ENCODE results near the gene EXD3.

The EXD3 gene

DNA sequence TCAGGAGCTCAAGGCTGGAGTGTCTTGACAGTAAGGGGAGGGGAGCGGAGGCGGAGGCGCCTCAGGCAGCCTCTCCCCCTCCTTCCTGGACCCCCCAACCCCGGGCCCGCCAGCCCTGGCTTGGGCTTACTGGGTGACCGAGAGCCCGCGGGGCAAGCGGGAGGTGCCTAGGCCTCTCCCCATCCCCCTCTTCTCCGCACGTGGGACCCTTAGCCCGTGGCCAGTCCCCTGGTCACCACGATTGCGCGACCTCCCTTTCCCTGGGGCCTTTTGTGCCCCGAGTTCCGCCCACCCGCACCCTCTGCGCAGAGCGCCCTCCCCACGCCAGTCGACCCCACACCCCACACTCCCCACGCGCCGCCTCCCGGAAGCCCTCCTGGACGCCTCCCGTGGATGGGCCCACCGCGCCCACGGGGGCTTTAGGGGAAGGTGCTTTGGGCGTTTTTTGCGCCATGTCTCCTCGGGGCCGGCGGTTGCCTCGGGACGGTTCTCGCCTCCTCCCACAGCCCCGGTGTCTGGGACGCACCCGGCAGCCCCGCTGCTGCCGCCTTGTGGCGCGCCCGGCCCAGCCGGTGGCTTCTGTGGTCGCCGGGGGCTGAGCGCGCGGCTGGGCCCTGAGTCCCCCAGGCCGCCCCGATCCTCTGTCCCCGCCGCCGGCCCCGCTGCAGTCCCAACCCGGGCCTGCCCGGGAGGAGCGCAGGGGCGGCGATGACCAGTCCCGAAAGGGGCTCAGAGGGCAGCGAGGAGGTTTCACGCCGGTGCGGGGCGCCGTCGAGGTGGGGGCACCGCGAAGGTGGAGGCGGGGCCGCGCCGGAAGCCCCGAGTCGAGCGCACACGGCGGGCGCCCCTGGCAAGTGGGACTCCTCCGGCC lies 142.3 kb downstream of the EXD3 start:
- DNase-seq, result no peak

DNA sequence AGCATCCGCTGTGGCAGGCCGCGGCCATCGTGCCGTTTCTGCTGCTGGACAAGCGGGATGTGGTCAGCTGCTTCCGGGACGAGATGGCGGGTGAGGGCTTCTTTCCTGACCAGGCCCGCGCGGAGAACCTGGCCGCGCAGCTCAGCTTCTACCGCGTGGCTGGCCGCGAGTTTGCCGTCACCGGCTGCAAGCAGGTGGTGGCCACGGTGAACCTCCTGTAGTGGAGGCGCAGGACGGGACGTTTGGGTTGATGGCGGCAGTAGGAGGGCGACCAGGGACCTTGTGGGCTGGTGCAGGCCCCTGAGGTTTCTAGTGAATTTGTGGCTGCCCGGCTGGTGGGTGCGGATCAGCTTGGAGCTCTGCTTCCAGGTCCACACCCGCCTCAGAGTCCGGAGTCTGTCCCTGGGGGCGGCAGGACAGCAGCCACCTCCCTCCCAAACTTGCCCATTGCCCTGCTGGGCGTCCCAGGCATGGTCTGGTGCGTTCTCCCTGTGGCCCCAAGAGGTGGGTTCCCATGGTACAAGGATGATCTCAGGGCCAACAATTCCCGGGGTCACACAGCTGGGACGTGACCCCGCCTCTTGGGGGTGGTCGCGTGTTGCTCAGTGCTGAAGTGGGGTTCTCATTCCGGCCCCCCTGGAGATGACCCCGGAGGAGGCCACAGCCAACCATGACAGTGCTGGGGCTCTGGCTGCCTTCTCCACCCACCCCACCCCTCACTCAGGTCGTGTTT lies 143.1 kb downstream of the EXD3 start:
- DNase-seq, result no peak

GRCh38 chr9:137278721-137279711 lies 143.9 kb downstream of the EXD3 start:
- DNase-seq, result no peak

DNA sequence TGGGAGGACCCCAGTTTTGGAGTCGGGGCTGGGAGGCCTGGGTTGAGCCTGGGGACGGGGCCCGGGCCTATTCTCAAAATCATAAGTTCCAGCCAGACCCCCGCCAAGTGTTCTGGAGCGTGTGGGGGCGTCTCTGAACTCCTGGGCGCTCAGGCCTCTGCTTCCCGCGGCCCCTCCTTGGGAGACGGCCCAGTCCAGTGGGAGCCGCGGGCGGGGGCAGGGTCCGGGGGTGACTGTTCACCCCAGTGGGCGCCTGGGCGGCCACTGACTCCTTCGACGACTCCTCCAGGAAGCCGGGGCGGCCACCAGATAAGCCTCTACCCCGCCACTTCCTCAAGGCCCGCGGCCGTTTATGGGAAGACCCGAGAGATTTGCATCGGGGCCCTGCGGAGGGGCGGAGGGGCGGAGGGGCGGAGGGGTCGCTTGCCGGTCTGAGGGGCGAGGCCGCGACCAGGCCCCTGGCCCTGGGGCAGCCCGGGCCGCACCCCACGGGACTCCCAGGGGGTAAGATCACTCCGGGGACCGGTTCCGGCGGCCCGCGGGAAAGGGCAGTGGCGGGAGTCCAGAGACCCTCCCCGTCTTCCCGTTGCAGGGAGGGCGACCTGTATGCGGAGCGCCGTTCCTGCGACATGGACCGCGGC lies 144.8 kb downstream of the EXD3 start:
- DNase-seq, result no peak

DNA sequence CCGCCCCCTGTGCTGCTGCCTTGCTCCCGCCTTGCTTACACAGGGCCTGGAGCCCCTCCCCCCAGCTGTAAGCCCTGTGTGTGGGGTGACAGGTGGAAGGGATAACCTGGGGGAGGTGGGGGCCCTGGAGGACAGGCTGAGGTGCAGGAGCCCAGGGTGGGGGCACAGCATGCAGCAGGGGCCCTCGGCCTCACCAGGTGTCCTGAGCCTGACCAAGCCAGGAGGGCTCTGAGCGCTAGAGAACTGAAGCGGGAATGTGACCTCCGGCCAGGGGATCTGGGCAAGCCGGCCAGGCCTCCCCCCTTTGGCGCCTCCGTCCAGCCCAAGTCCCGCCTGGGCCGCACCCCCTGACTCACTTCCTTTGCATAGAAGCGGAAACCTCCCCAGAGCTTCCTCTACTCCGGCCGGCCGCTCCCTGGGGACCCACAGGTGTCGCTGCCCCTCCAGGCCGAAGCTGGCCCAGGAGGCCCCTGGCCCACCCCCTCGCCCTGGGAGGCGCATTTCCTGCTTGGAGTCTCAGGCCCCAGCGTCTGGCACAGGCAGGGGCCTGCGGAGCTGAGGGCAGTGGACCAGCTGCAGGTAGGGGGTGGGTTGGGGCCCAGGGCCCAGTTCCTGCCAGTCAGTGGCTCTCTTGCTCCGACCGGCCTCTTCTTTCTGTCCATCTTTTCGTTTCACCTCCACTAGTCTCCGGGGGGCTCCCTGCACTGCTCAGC lies 145.5 kb downstream of the EXD3 start, which contains the start of gene TOR4A:
Gene TOR4A, plus strand, starts transcription at position 398 of the 713 bp plus-strand sequence. CDS start 964 bp downstream, outside the sequence.
- DNase-seq, result peak; percentile 59

DNA sequence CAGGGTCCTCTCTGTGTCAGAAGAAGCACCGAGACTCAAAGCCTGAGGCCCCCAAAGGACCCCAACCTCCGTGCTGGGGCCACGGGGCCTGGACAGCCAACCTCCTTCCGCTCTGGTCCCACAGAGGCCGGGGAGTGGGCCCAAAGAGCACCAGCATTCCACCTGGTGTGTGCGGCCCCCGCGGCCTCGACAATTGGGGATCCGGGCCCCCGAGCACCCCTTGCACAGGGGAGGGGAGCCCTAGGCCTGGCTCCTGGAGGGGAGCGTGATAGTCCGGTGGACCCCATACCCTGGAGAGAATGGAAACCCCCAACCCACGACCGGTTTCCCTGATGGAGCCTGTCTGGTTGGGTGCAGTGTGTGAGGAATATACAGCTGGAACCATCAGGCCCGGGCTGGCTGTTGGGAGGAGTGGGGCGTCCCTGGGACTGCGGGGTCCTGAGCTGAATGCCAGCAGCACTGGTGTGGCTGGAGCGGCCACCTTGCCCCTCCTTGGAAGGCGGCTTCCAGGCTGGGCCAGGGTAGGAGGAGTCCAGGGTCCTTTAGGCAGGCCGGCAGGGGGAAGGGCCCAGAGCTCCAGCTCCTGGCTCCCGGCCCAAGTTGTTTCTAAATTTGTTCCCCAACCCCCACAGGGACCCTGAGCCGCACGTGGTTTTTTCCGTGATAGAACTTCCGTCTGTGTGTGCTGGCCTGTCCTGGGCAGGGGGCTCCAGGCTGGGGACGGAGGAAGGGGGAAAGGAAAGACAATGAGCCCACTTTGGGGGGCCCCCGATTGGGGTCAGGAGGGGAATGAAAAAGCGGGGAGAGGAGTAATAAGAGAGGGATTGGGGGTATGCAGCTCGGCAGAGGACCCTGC lies 146.3 kb downstream of the EXD3 start:
- DNase-seq, result no peak

GRCh38 chr9:137275588-137276472 lies 147.1 kb downstream of the EXD3 start:
- DNase-seq, result no peak

- DNase-seq, result no peak
These were observed 147.8 kb downstream of the EXD3 start for GRCh38 chr9:137275203-137275587.

DNA sequence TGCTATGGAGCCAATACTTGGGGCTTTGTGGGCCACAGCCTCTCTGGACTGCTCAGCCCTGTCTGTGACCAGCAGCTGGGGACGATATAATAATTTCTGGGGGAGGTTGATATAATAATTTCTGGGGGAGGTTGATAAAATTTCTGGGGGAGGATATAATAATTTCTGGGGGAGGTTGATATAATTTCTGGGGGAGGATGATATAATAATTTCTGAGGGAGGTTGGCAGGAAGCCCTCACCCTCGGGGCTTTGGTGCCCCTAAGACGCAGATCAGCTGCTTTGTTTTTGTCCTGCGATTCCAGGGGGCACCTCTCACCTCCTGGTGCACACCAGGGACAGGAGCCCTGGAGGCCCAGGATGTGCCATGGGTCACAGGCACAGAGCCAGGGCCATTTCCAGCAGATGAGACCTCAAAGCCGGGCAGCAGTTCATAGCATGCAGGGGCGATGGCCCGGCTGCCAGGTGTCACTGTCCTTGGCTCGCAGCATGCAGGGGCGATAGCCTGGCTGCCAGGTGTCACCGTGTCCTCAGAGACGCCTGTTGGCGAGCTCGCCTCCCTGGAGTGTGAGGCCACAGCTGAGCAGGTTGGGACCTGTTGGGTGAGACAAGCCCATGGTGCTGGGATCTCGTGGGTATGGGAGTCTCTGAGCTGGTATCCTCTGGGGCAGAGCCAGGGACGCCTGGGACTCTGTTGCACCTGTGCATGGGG lies 149.2 kb downstream of the EXD3 start:
- DNase-seq, result no peak

GRCh38 chr9:137273095-137273490 lies 149.9 kb downstream of the EXD3 start:
- no peak for DNase-seq

- no peak for DNase-seq
These were observed 150.5 kb downstream of the EXD3 start for GRCh38 chr9:137272241-137273094.

DNA sequence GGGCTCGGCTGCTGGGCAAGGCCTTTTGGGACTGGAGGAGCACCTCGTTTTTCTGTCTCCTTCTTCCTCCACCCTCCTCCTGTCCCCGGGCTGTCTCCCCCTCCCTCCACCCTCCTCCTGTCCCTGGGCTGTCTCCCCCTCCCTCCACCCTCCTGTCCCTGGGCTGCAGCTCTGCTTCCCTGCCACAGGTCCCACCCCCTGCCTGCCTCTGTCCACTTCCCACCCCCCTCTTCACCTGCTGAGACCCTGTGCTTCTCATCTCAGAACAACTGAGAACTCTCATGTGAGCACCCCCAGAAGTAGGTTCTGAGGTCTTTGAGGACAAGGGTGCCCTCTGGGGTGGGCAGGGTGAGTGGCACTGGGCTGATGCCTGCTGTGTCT lies 151.3 kb downstream of the EXD3 start:
- no peak for DNase-seq

DNA sequence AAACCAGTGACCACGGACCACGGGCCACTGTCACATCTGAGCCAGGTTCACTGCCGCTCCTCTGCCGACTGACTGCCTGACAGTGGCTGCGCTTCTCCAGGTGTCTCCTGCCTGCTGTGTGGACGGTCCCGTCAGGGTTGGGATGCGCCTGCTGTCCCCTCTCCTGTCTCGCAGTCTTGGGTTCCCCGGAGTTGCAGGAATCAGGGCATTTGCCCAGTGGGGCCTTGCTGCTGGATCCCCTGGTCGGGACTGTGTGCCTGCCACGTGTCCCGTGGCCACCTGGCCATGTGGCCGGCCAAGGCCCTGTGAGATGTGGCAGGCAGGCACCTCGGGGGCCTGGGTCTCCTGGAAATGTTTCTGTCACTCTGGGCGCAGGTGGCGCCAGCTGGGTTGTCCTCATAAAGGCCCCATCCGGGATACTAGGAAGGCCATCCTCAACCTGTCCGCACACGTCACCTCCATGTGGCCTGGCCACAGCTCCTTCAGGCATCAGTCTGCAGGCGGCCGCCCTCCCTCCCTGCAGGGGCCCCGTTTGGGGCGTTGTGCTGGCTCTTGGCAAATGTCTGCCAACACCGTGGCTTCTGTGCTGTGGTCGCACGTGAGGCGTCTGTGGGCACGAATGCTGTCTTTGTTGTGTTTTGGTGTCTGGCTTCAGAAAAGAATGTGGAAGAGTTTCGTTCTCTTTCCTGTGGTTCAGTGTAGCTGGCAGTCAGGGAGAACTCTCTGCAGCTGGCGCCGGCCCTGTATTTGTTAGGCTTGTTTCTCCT lies 151.8 kb downstream of the EXD3 start:
- DNase-seq, result peak; percentile 40

DNA sequence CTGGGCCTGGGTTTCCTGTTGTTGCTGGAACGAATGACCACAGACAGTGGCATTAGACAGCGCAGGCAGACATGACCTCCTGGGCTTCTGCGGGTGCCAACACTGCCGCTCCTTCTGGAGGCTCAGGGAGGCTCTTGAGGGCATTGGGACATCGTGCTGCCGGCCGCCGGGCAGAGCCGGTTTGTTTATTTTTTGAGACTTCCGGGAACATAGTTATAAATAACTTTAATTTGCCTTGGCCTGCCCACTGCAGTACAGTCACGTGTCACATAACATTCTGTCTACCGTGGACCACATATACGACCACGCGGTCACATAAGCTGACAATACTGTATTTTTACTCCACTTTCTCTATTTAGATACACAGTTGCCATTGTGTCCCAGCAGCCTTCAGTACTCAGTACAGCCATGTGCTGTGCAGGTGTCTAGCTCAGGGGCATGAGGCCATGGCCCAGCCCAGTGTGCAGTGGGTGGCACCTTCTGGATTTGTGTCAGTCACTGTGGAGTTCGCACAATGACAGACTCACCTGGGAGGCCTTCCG lies 153.7 kb downstream of the EXD3 start:
- no peak for DNase-seq

DNA sequence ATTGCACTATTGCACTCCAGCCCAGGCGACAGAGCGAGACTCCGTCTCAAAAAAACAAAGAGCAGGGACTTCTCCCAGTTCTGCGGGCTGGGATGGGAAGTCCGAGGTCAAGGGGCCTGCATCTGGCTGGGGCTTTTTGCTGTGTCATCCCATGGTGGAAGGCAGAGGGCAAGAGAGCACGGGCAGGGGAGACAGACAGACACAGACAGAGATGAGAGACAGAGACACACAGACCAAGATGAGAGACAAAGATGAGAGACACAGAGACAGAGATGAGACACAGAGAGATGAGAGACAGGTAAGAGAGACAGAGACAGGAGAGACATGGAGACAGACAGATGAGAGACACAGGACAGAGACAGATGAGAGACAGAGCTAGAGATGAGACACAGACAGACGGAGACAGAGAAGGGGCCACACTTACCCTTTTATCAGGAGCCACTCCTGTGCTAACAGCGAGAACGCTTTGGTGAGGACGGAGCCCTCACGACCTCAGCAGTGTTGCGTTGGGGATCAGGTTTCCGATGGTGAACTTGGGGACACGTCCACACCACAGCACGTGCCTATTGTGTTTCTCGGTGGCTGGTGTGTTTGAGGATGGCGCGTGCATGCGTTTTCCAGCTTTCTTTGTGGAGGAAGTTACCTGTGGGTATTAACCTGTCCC lies 154.3 kb downstream of the EXD3 start:
- DNase-seq, result no peak

GRCh38 chr9:137267933-137268355 lies 155.0 kb downstream of the EXD3 start:
- no peak for DNase-seq
